ENCODE data around the gene MAPRE3.

Gene MAPRE3

DNA sequence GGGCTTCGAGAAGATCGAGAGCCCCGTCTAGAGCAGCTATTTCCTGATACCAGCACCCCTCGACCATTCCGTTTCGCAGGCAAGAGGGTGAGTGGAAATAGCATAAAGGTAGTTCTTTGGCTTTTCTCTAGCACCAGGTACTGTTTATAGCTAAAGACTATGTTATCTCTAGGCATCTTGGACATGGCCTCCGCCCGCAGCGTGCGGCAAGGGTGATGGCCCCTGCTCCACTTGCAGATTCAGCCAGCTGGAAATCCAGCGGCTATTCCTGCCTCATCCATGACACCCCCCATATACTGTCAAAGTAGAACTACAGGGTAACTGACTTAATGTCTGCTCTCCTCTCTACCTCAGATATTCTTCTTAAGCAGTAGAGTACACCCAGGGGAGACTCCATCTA is 84.3 kb downstream of the MAPRE3 start:
- Histone ChIP-seq H3K4me3 (ENCODE audit: insufficient read depth, low read length, poor library complexity, severe bottlenecking) (no peak overlapping the region), H3K9me2 (replicated peaks; ENCODE audit: insufficient read depth, low read length) (no peaks in the 10 kb centered on the region), H3K79me2 (ENCODE audit: insufficient read depth, low read length) (no peaks in the 10 kb centered on the region), H3K36me3 (ENCODE audit: low read length) (no peaks in the 10 kb centered on the region), H4K20me1 (ENCODE audit: low read depth, low read length) (no peaks in the 10 kb centered on the region), H3K27ac (ENCODE audit: low read depth, low read length) (no peak overlapping the region), H3K4me2 (ENCODE audit: low read depth, low read length, poor library complexity, severe bottlenecking) (no peak overlapping the region), H3K9ac (ENCODE audit: low read length) (no peak overlapping the region), H3K9me3 (ENCODE audit: insufficient read depth, low read length) (no peaks in the 10 kb centered on the region), H3F3A (ENCODE audit: insufficient read depth) (peaks cover 3% of the 10 kb centered on the region; the same call in 1 of the 2 replicates), H3K27me3 (ENCODE audit: low read length) (no peaks in the 10 kb centered on the region), H2AFZ (ENCODE audit: low read depth, low read length, severe bottlenecking) (no peak overlapping the region)
- TF ChIP-seq EZH2phosphoT487 (conservative IDR thresholded peaks at IDR 0.05; ENCODE audit: low read length) (no peak), CTCF (IDR thresholded peaks at IDR 0.05; ENCODE audit: insufficient read depth, low read length, poor library complexity, severe bottlenecking) (no peak)

DNA sequence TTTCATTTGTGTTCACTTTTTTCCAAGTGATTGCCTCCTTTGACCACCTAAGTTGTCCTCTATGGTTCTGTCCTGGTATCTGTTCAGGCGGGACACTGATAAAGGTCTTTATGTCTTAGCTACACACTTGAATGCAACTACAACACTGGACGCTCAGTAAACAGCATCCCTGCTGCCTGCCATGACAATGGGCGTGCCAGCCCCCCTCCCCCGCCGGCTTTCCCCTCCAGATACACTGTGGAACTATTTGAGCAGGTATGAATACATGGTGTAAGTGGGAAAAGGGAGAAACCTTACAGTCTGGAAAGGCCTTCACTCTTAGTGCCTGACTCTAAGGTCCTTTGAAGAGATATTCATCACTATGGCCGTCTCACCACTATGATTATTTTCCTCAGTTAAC is 86.7 kb downstream of the MAPRE3 start:
- Histone ChIP-seq H3K36me3 (ENCODE audit: low read length) (no peaks in the 10 kb centered on the region), H3K27me3 (ENCODE audit: low read length) (no peaks in the 10 kb centered on the region), H3K27ac (ENCODE audit: low read depth, low read length) (no peak overlapping the region), H3K4me2 (ENCODE audit: low read depth, low read length, poor library complexity, severe bottlenecking) (no peak overlapping the region), H4K20me1 (ENCODE audit: low read depth, low read length) (no peaks in the 10 kb centered on the region), H3K9me3 (ENCODE audit: insufficient read depth, low read length) (no peaks in the 10 kb centered on the region), H2AFZ (ENCODE audit: low read depth, low read length, severe bottlenecking) (no peak overlapping the region), H3K9me2 (replicated peaks; ENCODE audit: insufficient read depth, low read length) (no peaks in the 10 kb centered on the region), H3K79me2 (ENCODE audit: insufficient read depth, low read length) (no peaks in the 10 kb centered on the region), H3F3A (ENCODE audit: insufficient read depth) (no peaks in the 10 kb centered on the region; the same call in 1 of the 2 replicates), H3K9ac (ENCODE audit: low read length) (no peak overlapping the region), H3K4me3 (ENCODE audit: insufficient read depth, low read length, poor library complexity, severe bottlenecking) (no peak overlapping the region)
- TF ChIP-seq CTCF (IDR thresholded peaks at IDR 0.05; ENCODE audit: insufficient read depth, low read length, poor library complexity, severe bottlenecking) (no peak), EZH2phosphoT487 (conservative IDR thresholded peaks at IDR 0.05; ENCODE audit: low read length) (no peak)

- Histone ChIP-seq H2AFZ (ENCODE audit: low read depth, low read length, severe bottlenecking) (no peak overlapping the region), H3F3A (ENCODE audit: insufficient read depth) (no peaks in the 10 kb centered on the region; the same call in 1 of the 2 replicates), H3K27me3 (ENCODE audit: low read length) (no peaks in the 10 kb centered on the region), H3K9me3 (ENCODE audit: insufficient read depth, low read length) (no peaks in the 10 kb centered on the region), H3K27ac (ENCODE audit: low read depth, low read length) (no peak overlapping the region), H4K20me1 (ENCODE audit: low read depth, low read length) (no peaks in the 10 kb centered on the region), H3K9ac (ENCODE audit: low read length) (no peak overlapping the region), H3K9me2 (replicated peaks; ENCODE audit: insufficient read depth, low read length) (no peaks in the 10 kb centered on the region), H3K36me3 (ENCODE audit: low read length) (no peaks in the 10 kb centered on the region), H3K79me2 (ENCODE audit: insufficient read depth, low read length) (no peaks in the 10 kb centered on the region), H3K4me2 (ENCODE audit: low read depth, low read length, poor library complexity, severe bottlenecking) (no peak overlapping the region), H3K4me3 (ENCODE audit: insufficient read depth, low read length, poor library complexity, severe bottlenecking) (no peak overlapping the region)
- TF ChIP-seq CTCF (IDR thresholded peaks at IDR 0.05; ENCODE audit: insufficient read depth, low read length, poor library complexity, severe bottlenecking) = no peak
- TF ChIP-seq EZH2phosphoT487 (conservative IDR thresholded peaks at IDR 0.05; ENCODE audit: low read length) = no peak
Measured at GRCh38 chr2:27058210-27058609, 87.8 kb downstream of the MAPRE3 start.
